GM12891 (cell line): ENCODE results near the gene ESR1.

Experiments
- POLR2A ChIP-seq: IDR thresholded peaks from 2 replicates; pipeline ENCODE4 v1.6.1; 2011; ENCODE audit warnings: low read depth, low read length, control low read depth
- POLR2AphosphoS5 ChIP-seq: IDR thresholded peaks from 2 replicates; pipeline ENCODE4 v1.6.1; 2011; ENCODE audit warnings: low read depth, low read length, control low read depth
- SPI1 ChIP-seq: IDR thresholded peaks from 2 replicates; pipeline ENCODE4 v1.6.1; 2011; ENCODE audit warnings: low read depth, low read length, control low read depth
- TAF1 ChIP-seq: IDR thresholded peaks from 2 replicates; pipeline ENCODE4 v1.6.1; 2011; ENCODE audit warnings: low read depth, low read length, control low read depth

GRCh38 chr6:152062476-152062875 is 255.0 kb downstream of the ESR1 start:
- TF ChIP-seq TAF1 (no peak), POLR2A (no peak), POLR2AphosphoS5 (no peak), SPI1 (no peak)
